DOHH2 (cell line): ENCODE data around the gene DSTN.

Experiments
- H3F3A ChIP-seq: fragments of 200-600 bp; sonication (generic), shearing (Covaris generic); 2 replicates; pipeline ENCODE4 v1.6.0; 2016; ENCODE audit warnings: antibody characterized with exemption, mild to moderate bottlenecking; ENCODE audit not compliant: control insufficient read depth, insufficient read depth
- H3K27ac ChIP-seq: fragments of 200-600 bp; sonication (generic); 2 replicates; pipeline ENCODE4 v1.5.1; 2014; ENCODE audit warnings: low read depth, mild to moderate bottlenecking, low read length, moderate library complexity
- H3K27me3 ChIP-seq: fragments of 200-600 bp; sonication (generic); 2 replicates; pipeline ENCODE4 v1.6.1; 2014; ENCODE audit warnings: mild to moderate bottlenecking, low read length, mixed read lengths; ENCODE audit not compliant: control insufficient read depth
- H3K36me3 ChIP-seq: fragments of 200-600 bp; sonication (generic); 2 replicates; pipeline ENCODE4 v1.6.1; 2014; ENCODE audit warnings: mild to moderate bottlenecking, low read length, moderate library complexity, mixed read lengths; ENCODE audit not compliant: control insufficient read depth
- H3K4me1 ChIP-seq: fragments of 200-600 bp; sonication (generic); 2 replicates; pipeline ENCODE4 v1.6.1; 2014; ENCODE audit warnings: mild to moderate bottlenecking, low read length, mixed read lengths; ENCODE audit not compliant: control insufficient read depth
- H3K4me2 ChIP-seq: fragments of 200-600 bp; sonication (generic); 2 replicates; pipeline ENCODE4 v1.6.0; 2014; ENCODE audit warnings: mild to moderate bottlenecking, low read length, moderate library complexity
- H3K4me3 ChIP-seq: fragments of 200-600 bp; sonication (generic); 2 replicates; pipeline ENCODE4 v1.5.1; 2014; ENCODE audit warnings: mild to moderate bottlenecking, low read length, mixed read lengths
- H3K79me2 ChIP-seq: fragments of 200-600 bp; sonication (generic); 2 replicates; pipeline ENCODE4 v1.6.1; 2014; ENCODE audit warnings: mild to moderate bottlenecking, low read length, mixed read lengths; ENCODE audit not compliant: control insufficient read depth
- H3K9me2 ChIP-seq: fragments of 200-600 bp; sonication (generic); replicated peaks from 2 replicates; pipeline ENCODE4 v1.6.1; 2014; ENCODE audit warnings: mild to moderate bottlenecking, low read length, mixed read lengths; ENCODE audit not compliant: control insufficient read depth
- H3K9me3 ChIP-seq: fragments of 200-600 bp; sonication (generic); 2 replicates; pipeline ENCODE4 v1.6.1; 2014; ENCODE audit warnings: antibody characterized with exemption, low read length, mixed read lengths; ENCODE audit not compliant: control insufficient read depth, insufficient read depth
- H4K20me1 ChIP-seq: fragments of 200-600 bp; sonication (generic); 2 replicates; pipeline ENCODE4 v1.6.0; 2014; ENCODE audit warnings: low read depth, mild to moderate bottlenecking, antibody characterized with exemption, low read length, moderate library complexity; ENCODE audit not compliant: control insufficient read depth, insufficient read depth
- CTCF ChIP-seq: fragments of 200-600 bp; sonication (generic); IDR thresholded peaks from one replicate; pipeline ENCODE4 v1.5.1; 2014; ENCODE audit warnings: antibody characterized with exemption, mild to moderate bottlenecking, low read depth, low read length; ENCODE audit not compliant: poor library complexity, severe bottlenecking
- EZH2phosphoT487 ChIP-seq: fragments of 200-600 bp; sonication (generic); IDR thresholded peaks from 2 replicates; pipeline ENCODE4 v1.6.1; 2017; ENCODE audit warnings: borderline replicate concordance, mild to moderate bottlenecking, antibody characterized with exemption, low read length, moderate library complexity, mixed read lengths

DSTN gene

DNA sequence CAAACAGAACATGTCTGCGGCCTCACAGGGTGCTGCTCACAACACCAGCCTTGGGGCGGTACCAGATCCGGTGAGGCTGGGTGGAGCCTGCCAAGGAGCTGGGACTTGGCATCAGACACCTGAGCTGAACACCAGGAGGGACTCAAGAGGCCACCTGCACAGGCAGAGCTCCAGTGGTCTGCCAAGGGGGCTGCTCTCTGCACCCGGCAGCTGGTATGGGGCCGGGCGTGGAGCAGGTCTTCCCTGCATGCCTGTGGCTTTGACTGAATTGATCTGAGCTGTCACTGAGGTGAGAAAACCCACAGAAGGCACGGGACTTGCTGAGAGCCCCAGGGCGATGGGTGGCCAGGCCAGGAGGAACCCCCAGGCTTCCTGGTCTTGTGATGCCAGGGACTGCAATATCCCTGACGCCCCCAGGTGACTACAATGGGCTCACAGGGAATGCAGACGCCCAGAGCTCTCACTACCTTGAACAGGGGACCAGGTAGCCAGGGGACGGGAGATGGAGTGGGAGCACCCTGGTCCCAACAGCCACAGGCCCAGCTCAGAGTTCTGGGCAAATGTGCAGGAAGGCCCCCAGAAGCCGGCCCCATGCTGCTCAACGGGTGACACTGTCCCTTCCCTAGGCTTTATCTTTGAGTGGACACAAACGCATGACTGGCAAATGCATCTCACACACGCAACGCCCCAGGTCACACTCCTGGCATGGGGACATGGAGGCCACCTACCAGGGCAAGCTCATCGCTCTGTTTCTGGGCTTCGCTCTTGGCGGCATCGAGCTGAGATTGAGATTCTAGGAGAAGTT is 48.2 kb downstream of the DSTN start:
- Histone ChIP-seq H3K9me3 (no peaks in the 10 kb centered on the region), H3K9me2 (no peaks in the 10 kb centered on the region), H3K36me3 (peaks cover 10% of the 10 kb centered on the region; the same call in 1 of the 2 replicates), H3K27ac (no peak overlapping the region), H3K79me2 (no peaks in the 10 kb centered on the region), H4K20me1 (no peaks in the 10 kb centered on the region), H3K4me2 (no peak overlapping the region), H3F3A (no peaks in the 10 kb centered on the region), H3K27me3 (no peaks in the 10 kb centered on the region), H3K4me3 (no peak overlapping the region), H3K4me1 (no peaks in the 10 kb centered on the region)
- TF ChIP-seq CTCF, result no peak
- TF ChIP-seq EZH2phosphoT487, result no peak

DNA sequence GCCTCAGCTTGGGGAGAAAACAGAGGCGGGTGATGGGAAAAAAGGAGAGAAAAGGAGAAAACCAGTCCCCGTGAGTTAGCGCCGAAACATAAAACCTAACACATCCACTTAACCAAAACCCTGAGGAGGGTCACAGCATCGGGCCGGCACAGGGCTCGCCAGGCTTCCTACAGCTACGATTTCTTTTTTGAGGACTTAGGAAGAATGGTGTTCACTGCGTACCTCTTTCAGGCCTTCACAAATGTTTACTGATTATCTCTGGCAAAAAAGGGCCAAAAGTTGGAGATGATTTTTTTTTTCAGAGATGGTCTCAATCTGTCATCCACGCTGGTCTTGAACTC is 48.8 kb downstream of the DSTN start:
- TF ChIP-seq CTCF (no peak), EZH2phosphoT487 (no peak)
- H3K9me2 ChIP-seq, result no peaks in the 10 kb centered on the region
- no peak overlapping the region for H3K4me2 ChIP-seq
- H3K27ac ChIP-seq, result no peak overlapping the region
- no peak overlapping the region for H3K4me3 ChIP-seq
- H3K79me2 ChIP-seq, result no peaks in the 10 kb centered on the region
- no peaks in the 10 kb centered on the region for H4K20me1 ChIP-seq
- H3F3A ChIP-seq, result no peaks in the 10 kb centered on the region
- H3K4me1 ChIP-seq, result no peaks in the 10 kb centered on the region
- peaks cover 10% of the 10 kb centered on the region; the same call in 1 of the 2 replicates for H3K36me3 ChIP-seq
- H3K27me3 ChIP-seq, result no peaks in the 10 kb centered on the region
- no peaks in the 10 kb centered on the region for H3K9me3 ChIP-seq

- Histone ChIP-seq H3K27me3 (no peaks in the 10 kb centered on the region), H3K4me2 (no peak overlapping the region), H3K4me3 (no peak overlapping the region), H3F3A (no peaks in the 10 kb centered on the region), H4K20me1 (no peaks in the 10 kb centered on the region), H3K27ac (no peak overlapping the region), H3K36me3 (peaks cover 12% of the 10 kb centered on the region; the same call in 1 of the 2 replicates), H3K9me3 (no peaks in the 10 kb centered on the region), H3K4me1 (no peaks in the 10 kb centered on the region), H3K79me2 (no peaks in the 10 kb centered on the region), H3K9me2 (no peaks in the 10 kb centered on the region)
- TF ChIP-seq CTCF, result no peak
- TF ChIP-seq EZH2phosphoT487, result no peak
Observed at GRCh38 chr20:17619351-17620093, 49.6 kb downstream of the DSTN start.
